Activated CD4-positive, alpha-beta T cell treated with anti-CD3 and anti-CD28 coated beads for 36 hours (primary cell): Measurements from ENCODE around the gene F12. TPM values are rescaled to one million over a fixed set of nuclear protein-coding genes. Genes with fewer than 3 reads are reported as not detected.

ENCODE experiments used
- ATAC-seq: fragments of 200-7000 bp; cut with Tn5 transposase; one replicate; pipeline ENCODE4 v1.10.0; 2021; ENCODE audit warnings: mild to moderate bottlenecking, moderate library complexity
- CTCF ChIA-PET: fragments of 350-600 bp; sonication (Branson Sonifier 250); formaldehyde crosslinking; loops from one replicate; lab custom pipeline; 2021; ENCODE audit warnings: antibody characterized with exemption; lab: Charles Lee
- POLR2A ChIA-PET: fragments of 350-600 bp; sonication (Branson Sonifier 250); formaldehyde crosslinking; loops from one replicate; lab custom pipeline; 2021; ENCODE audit warnings: antibody characterized with exemption, inconsistent platforms; lab: Charles Lee
- DNase-seq: peaks from one replicate; pipeline ENCODE4 v3.0.0-alpha.2; 2020
- H3K27ac Mint-ChIP-seq: one replicate; pipeline ENCODE4 v1.8.0; 2021; ENCODE audit warnings: mixed read lengths
- H3K27me3 Mint-ChIP-seq: one replicate; pipeline ENCODE4 v1.8.0; 2021; ENCODE audit warnings: mixed read lengths
- H3K36me3 Mint-ChIP-seq: one replicate; pipeline ENCODE4 v1.8.0; 2021; ENCODE audit warnings: low read depth, mixed read lengths
- H3K4me1 Mint-ChIP-seq: one replicate; pipeline ENCODE4 v1.8.0; 2021; ENCODE audit warnings: mixed read lengths
- H3K4me3 Mint-ChIP-seq: one replicate; pipeline ENCODE4 v1.8.0; 2021; ENCODE audit warnings: mild to moderate bottlenecking, moderate library complexity, mixed read lengths
- H3K9me3 Mint-ChIP-seq: one replicate; pipeline ENCODE4 v1.8.0; 2021; ENCODE audit warnings: low read depth, mixed read lengths
- intact Hi-C, 2 experiments: fragments of 100-400 bp; cut with DNase I in 1 of 2; cut with micrococcal nuclease in 1 of 2; formaldehyde crosslinking; loops; one replicate each; pipeline versions ENCODE4 v1.14.2 to v1.15.1; 2022 to 2024; cut with DNase I, micrococcal nuclease
- total RNA-seq, 2 experiments: library from RNA; stranded (reverse); gene quantifications; one replicate each; pipeline ENCODE4 v1.2.3, GENCODE V29; 2021

The F12 gene
- total RNA-seq, 2 experiments from 2014 or later, result 3.4 to 4.9 TPM

- H3K27ac Mint-ChIP-seq, result peak overlapping the region; percentile 94
- no peaks in the 10 kb centered on the region for H3K9me3 Mint-ChIP-seq
- peak; percentile 19 for ATAC-seq
- peak; percentile 81 for DNase-seq
- ChIA-PET POLR2A (interaction anchor here (0.7 to 4.8 kb wide), 9 partner anchors 8 to 29 kb away, joined by 3 to 85 read pairs (median 4); partner anchors contain the start of gene PRR7), CTCF (interaction anchor here (0.7 to 12.6 kb wide), 15 partner anchors 8 to 317 kb away, joined by 3 to 131 read pairs (median 3); partner anchors contain the start of gene PDLIM7)
- no peaks in the 10 kb centered on the region for H3K27me3 Mint-ChIP-seq
- intact Hi-C loops, result loop anchor here in 1 of 2 experiments (5.0 kb wide), 1 partner anchor 776 kb away; no protein-coding TSS in a partner anchor
- peaks cover 73% of the 10 kb centered on the region for H3K4me1 Mint-ChIP-seq
- H3K36me3 Mint-ChIP-seq, result peaks cover 76% of the 10 kb centered on the region
- peak overlapping the region; percentile 88 for H3K4me3 Mint-ChIP-seq
Measured at GRCh38 chr5:177431317-177432142, 22.2 kb upstream of the F12 start.

- H3K36me3 Mint-ChIP-seq, result peaks cover 74% of the 10 kb centered on the region
- CTCF ChIA-PET, result interaction anchor here (0.9 to 12.6 kb wide), 11 partner anchors 9 to 316 kb away, joined by 3 to 131 read pairs (median 5); partner anchors contain the start of gene PDLIM7
- no peaks in the 10 kb centered on the region for H3K27me3 Mint-ChIP-seq
- H3K4me3 Mint-ChIP-seq, result peak overlapping the region; percentile 88
- ATAC-seq, result no peak
- peaks cover 72% of the 10 kb centered on the region for H3K4me1 Mint-ChIP-seq
- peak overlapping the region; percentile 94 for H3K27ac Mint-ChIP-seq
- intact Hi-C loops, result loop anchor here in 1 of 2 experiments (5.0 kb wide), 1 partner anchor 776 kb away; no protein-coding TSS in a partner anchor
- POLR2A ChIA-PET, result interaction anchor here (1.5 to 4.8 kb wide), 5 partner anchors 9 to 25 kb away, joined by 4 to 85 read pairs (median 7); partner anchors contain the start of gene PRR7
- DNase-seq, result peak; percentile 40
- no peaks in the 10 kb centered on the region for H3K9me3 Mint-ChIP-seq
Measured at GRCh38 chr5:177430972-177431316, 21.6 kb upstream of the F12 start.

GRCh38 chr5:177430140-177430951 is 21.0 kb upstream of the F12 start:
- Mint-ChIP-seq H3K9me3 (no peaks in the 10 kb centered on the region), H3K4me3 (peak overlapping the region; percentile 88), H3K36me3 (peaks cover 69% of the 10 kb centered on the region), H3K4me1 (peaks cover 70% of the 10 kb centered on the region), H3K27ac (peak overlapping the region; percentile 94), H3K27me3 (no peaks in the 10 kb centered on the region)
- peak; percentile 31 for DNase-seq
- ATAC-seq, result no peak
- intact Hi-C loops, result loop anchor here in 1 of 2 experiments (5.0 kb wide), 1 partner anchor 777 kb away; no protein-coding TSS in a partner anchor
- ChIA-PET CTCF (interaction anchor here (0.7 to 12.6 kb wide), 11 partner anchors 10 to 111 kb away, joined by 3 to 131 read pairs (median 6); partner anchors contain the start of gene PDLIM7), POLR2A (interaction anchor here (1.9 to 4.8 kb wide), 3 partner anchors 10 to 22 kb away, joined by 4 to 85 read pairs (median 28); partner anchors contain the start of gene PRR7)

- H3K9me3 Mint-ChIP-seq, result no peaks in the 10 kb centered on the region
- H3K27ac Mint-ChIP-seq, result peak overlapping the region; percentile 94
- POLR2A ChIA-PET, result interaction anchor here (0.6 to 4.8 kb wide), 8 partner anchors 8 to 316 kb away, joined by 3 to 85 read pairs (median 12); partner anchors contain the start of gene PRR7
- DNase-seq, result peak; percentile 96
- peaks cover 64% of the 10 kb centered on the region for H3K36me3 Mint-ChIP-seq
- CTCF ChIA-PET, result interaction anchor here (0.7 to 12.6 kb wide), 13 partner anchors 11 to 117 kb away, joined by 3 to 131 read pairs (median 4); partner anchors contain the start of gene MXD3
- no peaks in the 10 kb centered on the region for H3K27me3 Mint-ChIP-seq
- peaks cover 68% of the 10 kb centered on the region for H3K4me1 Mint-ChIP-seq
- peak; percentile 45 for ATAC-seq
- intact Hi-C loops, result loop anchor here (1.0 to 5.0 kb wide), 13 partner anchors 17 to 778 kb away; partner anchors contain the start of genes PRR7 (in 2 of the 2), LMAN2 (in 1 of the 2), NHP2 (in 1 of the 2) and PDLIM7 (in 1 of the 2)
- H3K4me3 Mint-ChIP-seq, result peak overlapping the region; percentile 88
Measured at GRCh38 chr5:177429248-177430040, 20.1 kb upstream of the F12 start.

GRCh38 chr5:177428574-177429217 is 19.3 kb upstream of the F12 start:
- ChIA-PET POLR2A (interaction anchor here (0.6 to 4.8 kb wide), 8 partner anchors 9 to 69 kb away, joined by 3 to 85 read pairs (median 12); partner anchors contain the start of genes PDLIM7 and PRR7), CTCF (interaction anchor here (1.0 to 12.6 kb wide), 9 partner anchors 12 to 117 kb away, joined by 3 to 131 read pairs (median 5); partner anchors contain the start of gene MXD3)
- H3K4me3 Mint-ChIP-seq, result peak overlapping the region; percentile 88
- no peaks in the 10 kb centered on the region for H3K27me3 Mint-ChIP-seq
- ATAC-seq, result no peak
- peak; percentile 46 for DNase-seq
- peaks cover 56% of the 10 kb centered on the region for H3K36me3 Mint-ChIP-seq
- peaks cover 61% of the 10 kb centered on the region for H3K4me1 Mint-ChIP-seq
- H3K9me3 Mint-ChIP-seq, result no peaks in the 10 kb centered on the region
- H3K27ac Mint-ChIP-seq, result peak overlapping the region; percentile 94
- intact Hi-C loops, result loop anchor here (1.0 to 5.0 kb wide), 12 partner anchors 18 to 724 kb away; partner anchors contain the start of genes PRR7 (in 2 of the 2), LMAN2 (in 1 of the 2), NHP2 (in 1 of the 2) and PDLIM7 (in 1 of the 2)

- ATAC-seq (no peak), DNase-seq (peak; percentile 69)
- intact Hi-C loops, result loop anchor here (2.0 to 5.0 kb wide), 9 partner anchors 19 to 1039 kb away; partner anchors contain the start of genes HIGD2A (in 1 of the 2), NHP2 (in 1 of the 2), NOP16 (in 1 of the 2) and PRELID1 (in 1 of the 2)
- Mint-ChIP-seq H3K36me3 (peaks cover 52% of the 10 kb centered on the region), H3K9me3 (no peaks in the 10 kb centered on the region), H3K4me1 (peaks cover 54% of the 10 kb centered on the region), H3K27me3 (no peaks in the 10 kb centered on the region), H3K4me3 (peak overlapping the region; percentile 88), H3K27ac (peak overlapping the region; percentile 94)
- POLR2A ChIA-PET, result interaction anchor here (0.5 to 2.3 kb wide), 9 partner anchors 12 to 115 kb away, joined by 3 to 13 read pairs (median 3); partner anchors contain the start of genes PDLIM7 and PRR7
- CTCF ChIA-PET, result interaction anchor here (1.0 to 12.6 kb wide), 7 partner anchors 17 to 116 kb away, joined by 3 to 131 read pairs (median 4); partner anchors contain the start of gene MXD3
Measured at GRCh38 chr5:177427919-177428573, 18.7 kb upstream of the F12 start.

- Mint-ChIP-seq H3K27ac (peak overlapping the region; percentile 94), H3K27me3 (no peaks in the 10 kb centered on the region), H3K4me1 (peaks cover 49% of the 10 kb centered on the region), H3K4me3 (peak overlapping the region; percentile 88), H3K36me3 (peaks cover 48% of the 10 kb centered on the region), H3K9me3 (no peaks in the 10 kb centered on the region)
- DNase-seq, result peak; percentile 46
- ChIA-PET POLR2A (interaction anchor here (0.9 to 2.3 kb wide), 11 partner anchors 13 to 115 kb away, joined by 3 to 17 read pairs (median 5); partner anchors contain the start of genes MXD3, PDLIM7 and PRR7), CTCF (interaction anchor here (0.6 to 12.6 kb wide), 6 partner anchors 13 to 58 kb away, joined by 3 to 131 read pairs (median 19); no protein-coding TSS in a partner anchor)
- no peak for ATAC-seq
- intact Hi-C loops, result loop anchor here in 1 of 2 experiments (2.0 to 5.0 kb wide), 6 partner anchors 125 to 1039 kb away; partner anchors contain the start of genes HIGD2A, NHP2, NOP16 and PRELID1
Measured at GRCh38 chr5:177427211-177427822, 18.0 kb upstream of the F12 start.

- POLR2A ChIA-PET, result interaction anchor here (0.5 to 2.3 kb wide), 15 partner anchors 8 to 115 kb away, joined by 3 to 17 read pairs (median 5); partner anchors contain the start of genes LMAN2, MXD3 and PRR7
- CTCF ChIA-PET, result interaction anchor here (0.6 to 12.6 kb wide), 12 partner anchors 8 to 122 kb away, joined by 3 to 131 read pairs (median 4); partner anchors contain the start of gene PFN3
- peaks cover 43% of the 10 kb centered on the region for H3K36me3 Mint-ChIP-seq
- H3K4me1 Mint-ChIP-seq, result peaks cover 43% of the 10 kb centered on the region
- H3K27ac Mint-ChIP-seq, result peak within 1 kb of the TSS; percentile 94
- DNase-seq (peak; percentile 82), ATAC-seq (peak; percentile 4)
- no peaks in the 10 kb centered on the region for H3K27me3 Mint-ChIP-seq
- intact Hi-C loops, result loop anchor here (1.0 to 5.0 kb wide), 12 partner anchors 22 to 1038 kb away; partner anchors contain the start of genes HIGD2A (in 1 of the 2), NHP2 (in 1 of the 2), NOP16 (in 1 of the 2) and NSD1 (in 1 of the 2)
- H3K9me3 Mint-ChIP-seq, result no peaks in the 10 kb centered on the region
- peak within 1 kb of the TSS; percentile 88 for H3K4me3 Mint-ChIP-seq
Measured at GRCh38 chr5:177426566-177427210, 17.3 kb upstream of the F12 start, which contains the start of gene GRK6. GRK6 (plus strand) TSS chr5:177426676; CDS start chr5:177426846, 170 bp downstream.
